Esophagus (tissue), 2 donors: ENCODE measurements around the gene PCID2. TPM values are rescaled to one million over a fixed set of nuclear protein-coding genes. Genes with fewer than 3 reads are reported as not detected.
"Not testable (repeated sequence)": the region's sequence is repeated elsewhere in the genome, so short reads cannot be mapped to it uniquely, and the experiment has no call there.

Experiments used
- H3K27ac ChIP-seq, 2 donors: one replicate each; pipeline ENCODE4 v1.5.1; 2013; ENCODE audit warnings: low read depth in 2 of 2, mild to moderate bottlenecking in 2 of 2, inconsistent platforms in 1 of 2, low read length in 1 of 2, moderate library complexity in 1 of 2
- H3K27me3 ChIP-seq, 2 donors: one replicate each; pipeline ENCODE4 v1.6.1; 2013; ENCODE audit warnings: low read length in 2 of 2, control low read depth in 1 of 2, mild to moderate bottlenecking in 1 of 2; ENCODE audit not compliant: insufficient read depth in 2 of 2, control insufficient read depth in 1 of 2
- H3K36me3 ChIP-seq, 2 donors: one replicate each; pipeline ENCODE4 v1.6.1; 2013; ENCODE audit warnings: low read length in 1 of 2; ENCODE audit not compliant: control insufficient read depth in 2 of 2, insufficient read depth in 2 of 2
- H3K4me1 ChIP-seq, 2 donors: one replicate each; pipeline ENCODE4 v1.6.1; 2013; ENCODE audit warnings: low read length in 1 of 2; ENCODE audit not compliant: control insufficient read depth in 2 of 2, insufficient read depth in 2 of 2
- H3K4me3 ChIP-seq, 2 donors: one replicate each; pipeline ENCODE4 v1.5.1; 2013; ENCODE audit warnings: low read length in 2 of 2, mild to moderate bottlenecking in 2 of 2, low read depth in 1 of 2, moderate library complexity in 1 of 2
- H3K9me3 ChIP-seq, 2 donors: one replicate each; pipeline ENCODE4 v1.6.1; 2013; ENCODE audit warnings: mild to moderate bottlenecking in 2 of 2, low read depth in 1 of 2, low read length in 1 of 2, moderate library complexity in 1 of 2; ENCODE audit not compliant: control insufficient read depth in 2 of 2, insufficient read depth in 1 of 2
- whole genome bisulfite sequencing, 2 donors: extraction: QIAGEN DNeasy Blood & Tissue Kit; methylation state at CpG; one replicate each; pipeline ENCODE4 v1.1.7; 2013; 5-methylcytosine and 5-hydroxymethylcytosine counted together
- polyA plus RNA-seq, 2 donors: library from polyadenylated mRNA; stranded (reverse); fragments of 200-250 nt; gene quantifications; one replicate each; pipeline ENCODE4 v1.2.3, GENCODE V29; 2013
- donor health status: healthy with polysubstance abuse.
- donor health status: Bipolar disorder and iron deficiency.

Gene PCID2
- polyA plus RNA-seq, result 10 to 100 TPM; 17.8 to 20.7 TPM

DNA sequence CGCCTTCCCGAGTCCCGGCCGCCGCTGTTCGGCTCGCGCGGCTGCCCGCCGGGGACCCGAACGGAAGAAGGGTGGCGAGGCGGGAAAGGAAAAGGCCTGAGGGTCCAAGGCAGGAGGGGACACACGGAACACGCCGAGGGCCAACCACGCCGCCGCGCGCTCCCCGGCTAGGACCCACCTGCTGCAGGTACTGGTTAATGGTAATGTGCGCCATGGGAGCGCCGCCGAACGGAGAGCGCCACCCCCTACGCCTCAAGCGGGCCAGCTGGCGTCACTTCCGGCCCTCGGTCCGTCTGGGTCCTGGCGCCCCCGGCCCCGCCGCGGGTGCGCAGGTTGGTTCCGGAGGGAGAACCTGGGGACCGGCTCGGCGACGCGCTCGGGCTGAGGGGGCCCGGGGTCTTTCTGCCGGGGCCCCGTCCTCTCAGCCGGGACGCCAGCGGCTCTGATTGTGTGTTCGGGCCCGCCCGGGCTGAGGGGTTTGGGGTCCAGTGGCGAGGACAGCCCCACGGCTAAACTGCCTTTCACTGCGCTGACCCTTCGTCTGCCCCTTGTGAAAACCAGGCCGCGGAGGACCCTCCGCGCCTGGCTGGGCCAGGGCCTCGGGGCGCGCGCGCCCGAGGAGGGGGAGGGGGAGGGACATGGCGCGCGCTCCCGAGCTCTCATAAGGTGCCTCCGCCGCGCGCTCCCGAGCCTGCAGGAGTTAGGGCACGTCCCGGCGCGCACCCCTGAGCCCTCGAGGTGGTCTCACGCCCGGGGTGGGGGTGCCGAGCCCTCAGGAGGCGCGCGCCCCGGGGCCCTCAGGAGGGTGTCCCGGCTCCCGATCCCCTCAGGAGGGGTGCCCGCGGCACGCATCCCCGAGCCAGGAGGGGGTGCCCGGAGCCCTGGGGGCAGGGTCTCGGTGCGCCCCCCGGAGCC lies at the start of gene PCID2:
TSS of gene PCID2 (minus strand) at position 249 of the 915 bp plus-strand sequence. CDS start at position 214, 35 bp downstream.
- Histone ChIP-seq H3K27me3 (no peaks in the 10 kb centered on the region), H3K4me1 (peaks cover 1 to 8% of the 10 kb centered on the region in 2 donors), H3K27ac (peak within 1 kb of the TSS; percentile 100), H3K9me3 (no peaks in the 10 kb centered on the region), H3K36me3 (peaks cover 0 to 8% of the 10 kb centered on the region in 2 donors), H3K4me3 (peak within 1 kb of the TSS; percentile 72 to 74)
- WGBS, 2 donors, result 0 to 1% methylated on average over 83 to 103 of the region's 103 CpGs

GRCh38 chr13:113257908-113258307 lies 49.4 kb upstream of the PCID2 start:
- WGBS, 2 donors, result 96 to 97% methylated on average over 6 of the region's 6 CpGs
- H3K4me3 ChIP-seq, H3K9me3 ChIP-seq, H3K27me3 ChIP-seq, H3K4me1 ChIP-seq, H3K27ac ChIP-seq: not testable (repeated sequence)
- H3K36me3 ChIP-seq, result peaks cover 14 to 21% of the 10 kb centered on the region in 2 donors

DNA sequence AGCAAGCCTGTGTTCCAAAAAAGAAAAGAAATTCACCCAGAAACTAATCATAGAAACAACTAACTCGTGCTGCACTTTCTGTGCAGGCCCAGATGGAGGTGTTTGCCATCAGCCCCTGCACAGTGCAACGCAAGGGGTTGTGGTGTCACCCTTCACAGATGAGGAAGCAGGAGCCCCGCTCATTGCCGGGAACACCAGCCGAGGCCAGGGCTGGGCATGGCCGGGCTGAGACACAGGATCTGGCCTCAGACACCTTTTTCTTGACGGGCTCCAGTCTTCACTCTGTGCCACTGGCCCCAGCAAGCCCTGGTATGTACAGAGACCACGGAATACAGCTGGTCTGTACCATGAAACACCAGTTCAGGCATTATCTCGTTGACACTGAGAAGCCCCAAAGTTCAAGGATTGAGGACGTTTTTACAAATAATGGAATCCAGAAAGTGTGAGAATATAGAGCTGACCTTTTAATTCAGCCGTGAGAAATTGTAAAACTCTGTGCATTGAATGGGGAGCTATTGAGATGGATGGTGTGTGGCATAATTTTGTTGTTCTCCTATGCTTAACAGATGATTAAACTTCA lies 44.1 kb upstream of the PCID2 start:
- H3K4me3 ChIP-seq, result no peak overlapping the region
- no peaks in the 10 kb centered on the region for H3K9me3 ChIP-seq
- H3K27me3 ChIP-seq, result no peaks in the 10 kb centered on the region
- 84 to 89% methylated on average over 11 of the region's 11 CpGs for WGBS, 2 donors
- H3K27ac ChIP-seq, result no peak overlapping the region
- peaks cover 8 to 38% of the 10 kb centered on the region in 2 donors for H3K36me3 ChIP-seq
- H3K4me1 ChIP-seq, result no peaks in the 10 kb centered on the region

DNA sequence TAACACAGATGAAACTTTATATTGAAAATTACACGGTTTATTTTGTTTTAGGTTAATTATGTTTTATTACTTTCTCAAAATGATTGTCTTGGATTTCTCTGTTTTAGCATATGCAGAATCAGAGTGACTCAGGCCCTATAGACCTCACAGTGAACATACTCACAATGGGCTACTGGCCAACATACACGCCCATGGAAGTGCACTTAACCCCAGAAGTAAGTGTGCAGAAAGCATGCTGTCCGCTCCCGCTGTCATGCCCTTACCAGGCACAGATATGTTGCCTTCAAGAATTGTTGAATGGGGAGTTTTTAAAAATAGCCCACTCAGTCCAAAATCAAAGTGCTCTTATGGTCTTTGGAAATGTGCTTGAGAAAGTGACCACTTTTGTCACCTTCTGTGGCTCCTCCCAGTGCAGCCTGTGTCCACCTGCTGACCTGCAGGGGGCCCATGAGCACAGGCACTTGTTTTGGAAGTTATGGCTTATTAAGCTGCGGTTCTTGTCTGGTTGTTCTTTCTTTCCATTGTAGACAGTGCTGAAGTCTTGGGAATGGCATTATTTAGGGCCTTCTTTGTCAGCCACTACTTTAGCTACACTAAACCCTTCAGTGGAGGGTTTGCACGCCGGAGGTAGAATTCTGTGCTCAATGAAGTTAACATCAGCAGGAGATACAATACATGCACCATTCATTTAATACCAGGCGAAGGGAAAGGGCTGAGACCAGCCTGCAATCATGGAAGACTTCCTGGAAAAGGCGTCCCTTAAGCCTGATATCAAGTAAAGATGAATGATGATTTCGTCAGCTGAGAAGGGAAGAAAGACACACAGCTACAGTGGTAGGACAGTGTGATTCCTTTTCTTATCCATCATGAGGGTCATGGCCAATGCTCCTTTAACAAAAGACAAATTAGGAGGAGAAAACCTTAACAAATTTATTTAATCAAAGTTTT lies 37.7 kb upstream of the PCID2 start:
- H3K4me3 ChIP-seq, result no peak overlapping the region
- 75 to 84% methylated on average over 10 of the region's 10 CpGs for WGBS, 2 donors

DNA sequence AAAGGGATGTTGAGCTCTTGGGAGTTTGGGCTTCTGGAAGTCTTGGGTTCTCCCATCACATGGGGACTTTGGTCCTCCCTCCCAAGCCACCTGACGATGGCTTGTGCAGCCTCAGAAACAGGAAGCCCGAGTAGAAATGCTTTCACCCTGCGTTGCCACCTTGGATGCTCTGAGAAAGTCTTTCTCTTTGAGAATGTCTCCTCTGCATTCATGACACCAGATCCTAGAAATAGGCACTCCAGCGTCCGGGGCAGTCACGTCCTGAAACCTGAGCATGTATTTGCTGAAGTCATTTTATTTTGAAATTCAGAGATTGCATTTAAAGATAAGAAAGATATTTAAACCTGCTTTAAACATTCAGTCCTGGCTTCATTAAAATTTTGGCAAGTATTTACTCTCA lies 35.4 kb upstream of the PCID2 start:
- no peak overlapping the region for H3K27ac ChIP-seq
- no peak overlapping the region for H3K4me3 ChIP-seq
- peaks cover 0 to 28% of the 10 kb centered on the region in 2 donors for H3K36me3 ChIP-seq
- no peaks in the 10 kb centered on the region for H3K4me1 ChIP-seq
- no peaks in the 10 kb centered on the region for H3K27me3 ChIP-seq
- 83 to 88% methylated on average over 6 of the region's 6 CpGs for WGBS, 2 donors
- no peaks in the 10 kb centered on the region for H3K9me3 ChIP-seq

More for the DNA sequence above, 37.7 kb upstream of the PCID2 start:
- Histone ChIP-seq H3K9me3 (no peaks in the 10 kb centered on the region), H3K4me1 (no peaks in the 10 kb centered on the region), H3K27ac (no peak overlapping the region), H3K27me3 (no peaks in the 10 kb centered on the region), H3K36me3 (peaks cover 0 to 35% of the 10 kb centered on the region in 2 donors)

- not testable (repeated sequence) for H3K4me1 ChIP-seq, H3K27me3 ChIP-seq, H3K4me3 ChIP-seq, H3K9me3 ChIP-seq, H3K27ac ChIP-seq
- peaks cover 5 to 20% of the 10 kb centered on the region in 2 donors for H3K36me3 ChIP-seq
- 84 to 90% methylated on average over 8 of the region's 8 CpGs for WGBS, 2 donors
These were observed 33.2 kb upstream of the PCID2 start for GRCh38 chr13:113241623-113242022.

DNA sequence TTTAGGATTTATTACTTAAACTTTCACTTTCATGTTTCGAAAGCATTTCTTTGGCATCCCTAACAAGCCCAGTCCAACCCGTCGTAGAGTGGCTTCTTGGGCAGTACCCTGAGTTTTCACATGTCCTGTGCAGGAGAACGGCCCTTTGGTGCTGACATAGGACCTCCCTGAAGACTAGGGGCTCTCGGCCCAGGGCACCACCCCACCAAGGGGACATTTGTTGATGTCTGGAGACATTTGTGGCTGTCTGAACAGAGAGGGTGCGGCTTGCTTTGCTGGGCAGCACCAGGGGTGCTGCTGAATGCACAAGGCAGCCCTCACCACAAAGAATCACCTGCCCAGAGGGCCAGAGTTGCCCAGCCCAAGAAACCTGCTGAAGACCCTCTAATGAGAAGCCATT lies 31.5 kb upstream of the PCID2 start:
- WGBS, 2 donors, result 87 to 90% methylated on average over 6 of the region's 6 CpGs
- H3K4me3 ChIP-seq, result no peak overlapping the region
- no peak overlapping the region for H3K27ac ChIP-seq
- H3K27me3 ChIP-seq, result no peaks in the 10 kb centered on the region
- peaks cover 5 to 23% of the 10 kb centered on the region in 2 donors for H3K36me3 ChIP-seq
- H3K9me3 ChIP-seq, result no peaks in the 10 kb centered on the region
- H3K4me1 ChIP-seq, result no peaks in the 10 kb centered on the region

DNA sequence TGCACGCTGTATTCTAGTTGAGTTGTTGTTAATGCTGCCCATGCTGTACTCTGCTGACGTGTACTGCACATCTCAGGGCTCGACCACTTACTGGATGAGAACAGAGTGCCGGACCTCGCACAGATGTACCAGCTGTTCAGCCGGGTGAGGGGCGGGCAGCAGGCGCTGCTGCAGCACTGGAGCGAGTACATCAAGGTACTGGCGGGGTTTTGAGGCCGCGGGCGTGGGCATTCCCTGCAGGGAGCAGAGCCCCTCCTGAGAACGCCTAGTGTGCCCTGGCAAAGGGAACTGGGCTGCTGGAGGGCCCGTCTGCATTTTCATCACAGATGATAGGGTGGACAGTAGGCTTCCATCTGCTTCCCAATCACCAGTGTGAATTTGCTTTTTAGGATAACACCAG lies 30.9 kb upstream of the PCID2 start:
- no peak overlapping the region for H3K27ac ChIP-seq
- 92 to 93% methylated on average over 15 of the region's 15 CpGs for WGBS, 2 donors
- H3K27me3 ChIP-seq, result no peaks in the 10 kb centered on the region
- no peak overlapping the region for H3K4me3 ChIP-seq
- H3K36me3 ChIP-seq, result peaks cover 8 to 26% of the 10 kb centered on the region in 2 donors
- H3K4me1 ChIP-seq, result no peaks in the 10 kb centered on the region
- no peaks in the 10 kb centered on the region for H3K9me3 ChIP-seq

DNA sequence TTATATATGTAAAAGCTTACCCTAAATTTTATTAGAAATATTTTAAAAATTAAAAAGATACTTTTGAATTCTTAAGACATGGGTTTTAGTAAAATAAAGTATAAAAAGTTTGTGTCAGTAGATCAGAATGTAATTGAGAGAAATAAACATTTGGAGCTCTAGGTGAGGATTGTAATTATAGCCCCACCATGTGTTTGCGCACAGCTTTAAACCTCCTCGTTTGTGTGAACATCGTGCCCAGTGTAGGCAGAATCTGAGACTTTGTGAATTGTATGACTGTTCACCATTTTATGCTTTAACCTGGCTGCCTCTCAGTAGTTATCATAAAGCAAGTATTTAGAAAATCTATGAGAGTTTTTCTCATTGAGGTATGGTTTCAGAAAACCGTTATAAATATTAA lies 30.1 kb upstream of the PCID2 start:
- Histone ChIP-seq H3K27me3 (no peaks in the 10 kb centered on the region), H3K27ac (no peak overlapping the region), H3K4me1 (no peaks in the 10 kb centered on the region), H3K9me3 (no peaks in the 10 kb centered on the region), H3K36me3 (peaks cover 10 to 22% of the 10 kb centered on the region in 2 donors), H3K4me3 (no peak overlapping the region)
- WGBS, 2 donors, result 81 to 84% methylated on average over 4 of the region's 4 CpGs
